ENCODE data around the gene PABPN1.

PABPN1 gene

DNA sequence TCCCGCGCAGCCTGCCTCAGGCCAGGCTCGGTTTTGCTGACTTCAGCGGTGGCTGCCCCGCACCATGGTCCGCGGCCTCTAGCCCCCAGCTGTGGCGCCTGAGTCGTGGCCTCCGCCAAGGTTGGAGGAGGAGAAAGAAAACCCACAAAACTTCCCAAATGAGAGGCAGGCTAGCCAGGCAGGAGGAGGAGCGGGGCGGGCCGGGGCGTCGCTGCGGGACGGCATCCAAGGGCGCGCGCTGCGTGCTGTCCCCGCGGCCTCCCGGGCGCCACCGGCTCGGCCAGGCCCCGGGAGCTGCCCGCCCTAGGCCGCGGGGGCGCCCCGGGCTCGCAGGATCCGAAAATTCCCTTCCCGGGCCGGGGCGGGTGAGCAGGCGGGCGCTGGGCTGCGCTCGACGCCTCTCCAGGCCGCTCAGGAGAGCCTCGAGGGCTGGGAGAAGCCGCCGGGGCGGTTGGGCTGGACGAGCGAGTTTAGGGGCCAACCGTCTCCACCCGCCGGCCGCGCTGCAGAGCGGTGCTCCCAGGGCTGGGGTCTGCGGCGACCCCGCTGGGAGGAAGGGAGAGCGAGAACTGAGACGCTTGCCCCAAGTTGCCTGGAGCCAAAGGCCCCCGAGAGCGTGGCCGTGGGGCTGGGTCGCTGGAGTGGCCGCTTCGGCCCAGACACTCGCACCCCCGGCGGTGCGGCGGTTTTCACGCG is 43.9 kb downstream of the PABPN1 start, which contains the start of gene EFS:
TSS of gene EFS (minus strand) at position 137 of the 696 bp plus-strand sequence. CDS start 147 bp downstream, outside the sequence.
- Mint-ChIP-seq H3K27ac (no peak within 1 kb of the TSS), H3K4me1 (ENCODE audit: low read depth) (no peaks in the 10 kb centered on the region), H3K4me3 (no peak within 1 kb of the TSS), H3K27me3 (peaks cover 58% of the 10 kb centered on the region), H3K36me3 (ENCODE audit: low read depth) (no peaks in the 10 kb centered on the region), H3K9me3 (no peaks in the 10 kb centered on the region)
- intact Hi-C loops (cut with micrococcal nuclease): no loop called here

DNA sequence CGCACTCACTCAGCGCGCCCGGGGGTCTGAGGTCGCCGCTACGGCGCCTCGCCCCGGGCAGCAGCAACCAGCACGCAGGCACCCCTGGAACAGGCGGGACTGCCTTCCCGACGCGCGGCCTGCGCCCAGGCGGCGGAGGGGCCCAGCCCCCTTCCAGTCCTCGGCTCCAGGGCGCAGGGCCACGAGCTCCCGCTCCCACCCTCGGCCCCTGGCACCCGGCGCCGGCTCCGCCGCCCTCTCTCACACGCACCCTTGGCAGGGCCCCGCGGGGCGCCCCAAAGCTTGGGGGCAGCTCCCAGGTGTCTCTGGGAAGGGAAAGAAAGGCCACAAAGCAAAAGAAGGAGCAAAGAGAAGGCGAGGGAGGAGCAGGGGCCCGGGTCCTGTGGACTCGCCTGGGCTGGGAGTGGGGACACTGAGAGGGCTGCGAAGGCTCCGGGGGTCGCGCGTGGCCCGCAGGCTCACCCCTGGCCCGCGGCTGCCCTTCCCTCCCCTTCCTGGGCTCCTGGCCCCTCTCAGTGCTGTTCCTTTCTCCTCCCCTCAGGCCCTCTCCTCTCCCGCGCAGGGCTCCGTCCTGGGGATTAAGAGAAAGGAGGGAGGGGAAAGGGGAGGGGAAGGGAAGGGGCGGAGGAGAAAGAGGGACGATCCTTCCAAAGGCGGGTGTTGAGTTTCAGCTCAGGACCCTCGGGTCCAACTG is 44.6 kb downstream of the PABPN1 start:
- Mint-ChIP-seq H3K4me1 (ENCODE audit: low read depth) (no peaks in the 10 kb centered on the region), H3K9me3 (no peaks in the 10 kb centered on the region), H3K27ac (no peak overlapping the region), H3K36me3 (ENCODE audit: low read depth) (no peaks in the 10 kb centered on the region), H3K27me3 (peaks cover 61% of the 10 kb centered on the region), H3K4me3 (no peak overlapping the region)
- intact Hi-C loops (cut with micrococcal nuclease): no loop called here

DNA sequence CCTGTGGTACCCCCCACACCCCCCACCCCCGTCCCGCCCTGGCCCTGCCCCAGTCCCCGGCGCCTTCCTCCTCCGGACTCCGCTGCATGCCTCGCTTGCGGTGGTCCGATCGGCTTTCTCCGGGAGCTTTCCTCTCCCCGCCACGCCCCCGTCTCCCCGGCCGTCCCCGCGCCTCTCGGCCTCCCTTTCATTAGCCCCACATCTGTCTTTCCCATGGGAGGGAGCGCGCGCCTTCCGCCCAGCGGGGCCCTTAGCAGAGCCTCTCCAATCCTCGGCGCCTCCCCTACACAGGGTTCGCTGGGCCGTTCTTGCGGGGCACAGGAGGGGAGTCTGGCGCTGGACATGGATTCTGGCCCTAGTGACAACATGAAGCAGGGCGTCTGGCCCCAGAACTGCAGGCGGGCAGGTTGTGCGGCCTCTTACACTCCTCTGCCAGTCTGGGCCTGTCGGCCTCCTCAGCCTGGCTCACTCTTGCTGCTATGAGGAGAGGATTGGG is 45.2 kb downstream of the PABPN1 start:
- H3K27ac Mint-ChIP-seq: no peak overlapping the region
- no peak overlapping the region for H3K4me3 Mint-ChIP-seq
- no peaks in the 10 kb centered on the region for H3K36me3 Mint-ChIP-seq (ENCODE audit: low read depth)
- H3K9me3 Mint-ChIP-seq: no peaks in the 10 kb centered on the region
- H3K4me1 Mint-ChIP-seq (ENCODE audit: low read depth): no peaks in the 10 kb centered on the region
- intact Hi-C loops (cut with micrococcal nuclease): no loop called here
- peaks cover 61% of the 10 kb centered on the region for H3K27me3 Mint-ChIP-seq

DNA sequence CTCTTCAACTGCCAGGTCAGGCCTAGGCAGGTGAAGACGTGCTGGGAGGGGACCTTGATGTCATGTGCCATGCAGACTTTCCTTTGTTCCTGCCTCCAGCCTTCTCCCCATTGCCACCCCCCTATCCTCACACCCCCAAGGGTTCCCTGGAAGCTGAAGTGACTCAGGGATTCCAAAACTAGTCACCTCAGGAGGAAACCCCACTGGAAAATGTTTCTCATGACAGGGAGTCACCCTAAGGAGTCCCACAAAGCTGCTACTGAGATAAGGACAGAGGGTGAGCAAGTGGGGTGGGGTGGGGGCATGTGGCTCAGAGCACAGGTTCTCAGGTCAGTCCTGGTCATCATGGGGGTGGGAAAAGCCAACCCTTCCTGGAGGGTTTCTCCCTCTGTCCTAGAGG is 49.0 kb downstream of the PABPN1 start:
- Mint-ChIP-seq H3K27me3 (peaks cover 38% of the 10 kb centered on the region), H3K4me1 (ENCODE audit: low read depth) (no peaks in the 10 kb centered on the region), H3K4me3 (no peak overlapping the region), H3K9me3 (no peaks in the 10 kb centered on the region), H3K27ac (no peak overlapping the region), H3K36me3 (ENCODE audit: low read depth) (no peaks in the 10 kb centered on the region)
- intact Hi-C loops (cut with micrococcal nuclease): no loop called here

DNA sequence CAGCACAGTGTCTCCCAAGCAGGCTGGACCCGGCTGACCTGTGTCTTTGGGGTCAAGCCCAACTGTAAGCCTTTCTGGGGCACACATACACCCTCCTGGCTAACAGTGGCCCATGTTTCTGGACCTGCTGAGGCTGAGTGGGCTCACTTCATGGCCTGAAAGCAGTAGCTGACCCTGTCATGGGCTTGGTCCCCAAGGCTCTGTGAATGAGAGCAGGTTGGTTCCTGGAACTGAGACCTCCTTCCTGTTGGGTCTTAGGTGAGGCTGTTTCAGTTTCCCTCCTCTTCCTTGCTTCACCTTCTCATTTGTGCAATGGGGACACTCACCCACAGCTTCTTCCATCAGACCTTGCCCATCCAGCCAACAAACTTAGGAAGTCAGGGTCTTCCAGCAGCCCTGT is 50.6 kb downstream of the PABPN1 start:
- Mint-ChIP-seq H3K27me3 (peaks cover 25% of the 10 kb centered on the region), H3K4me3 (no peak overlapping the region), H3K4me1 (ENCODE audit: low read depth) (no peaks in the 10 kb centered on the region), H3K36me3 (ENCODE audit: low read depth) (no peaks in the 10 kb centered on the region), H3K9me3 (no peaks in the 10 kb centered on the region), H3K27ac (no peak overlapping the region)
- intact Hi-C loops (cut with micrococcal nuclease): no loop called here

DNA sequence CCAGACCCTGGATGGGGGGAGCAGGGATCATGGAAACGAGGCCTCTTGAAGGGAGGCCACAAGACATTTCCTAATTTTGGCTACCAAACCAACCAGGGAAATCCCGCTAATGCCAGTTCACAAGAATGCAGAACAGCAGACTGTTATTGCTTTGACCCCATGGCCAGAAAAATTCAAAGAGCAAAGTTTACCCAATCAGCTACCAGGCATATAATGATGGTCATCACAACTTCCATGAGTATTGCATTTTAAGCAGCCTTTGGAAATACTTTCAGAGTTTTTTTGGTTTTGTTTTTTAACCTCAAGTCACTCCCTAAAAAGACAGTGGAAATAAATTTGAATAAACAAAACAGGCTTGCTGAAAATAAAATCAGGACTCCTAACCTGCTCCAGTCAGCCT is 51.3 kb downstream of the PABPN1 start, which contains the start of gene IL25:
TSS of gene IL25 (plus strand) at position 301 of the 400 bp plus-strand sequence.
- Mint-ChIP-seq H3K9me3 (no peaks in the 10 kb centered on the region), H3K27me3 (peaks cover 19% of the 10 kb centered on the region), H3K27ac (no peak within 1 kb of the TSS), H3K4me1 (ENCODE audit: low read depth) (no peaks in the 10 kb centered on the region), H3K4me3 (no peak within 1 kb of the TSS), H3K36me3 (ENCODE audit: low read depth) (no peaks in the 10 kb centered on the region)
- intact Hi-C loops (cut with micrococcal nuclease): no loop called here

DNA sequence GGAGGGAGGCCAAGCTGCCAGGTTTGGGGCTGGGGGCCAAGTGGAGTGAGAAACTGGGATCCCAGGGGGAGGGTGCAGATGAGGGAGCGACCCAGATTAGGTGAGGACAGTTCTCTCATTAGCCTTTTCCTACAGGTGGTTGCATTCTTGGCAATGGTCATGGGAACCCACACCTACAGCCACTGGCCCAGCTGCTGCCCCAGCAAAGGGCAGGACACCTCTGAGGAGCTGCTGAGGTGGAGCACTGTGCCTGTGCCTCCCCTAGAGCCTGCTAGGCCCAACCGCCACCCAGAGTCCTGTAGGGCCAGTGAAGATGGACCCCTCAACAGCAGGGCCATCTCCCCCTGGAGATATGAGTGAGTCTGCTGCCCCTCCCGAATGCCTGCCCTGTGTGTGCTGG is 51.8 kb downstream of the PABPN1 start:
- Mint-ChIP-seq H3K4me3 (no peak overlapping the region), H3K27me3 (peaks cover 15% of the 10 kb centered on the region)

More for the DNA sequence above, 51.8 kb downstream of the PABPN1 start:
- intact Hi-C loops (cut with micrococcal nuclease): no loop called here
- no peaks in the 10 kb centered on the region for H3K4me1 Mint-ChIP-seq (ENCODE audit: low read depth)
- no peaks in the 10 kb centered on the region for H3K36me3 Mint-ChIP-seq (ENCODE audit: low read depth)
- H3K27ac Mint-ChIP-seq: no peak overlapping the region
- no peaks in the 10 kb centered on the region for H3K9me3 Mint-ChIP-seq
